ENCODE data around the gene SPSB3.
"Not testable (repeated sequence)": the region's sequence is repeated elsewhere in the genome, so short reads cannot be mapped to it uniquely, and the experiment has no call there.

The SPSB3 gene

GRCh38 chr16:1734816-1735215 lies 47.6 kb downstream of the SPSB3 start:
- no peak for DNase-seq

- no peak for DNase-seq
These were observed 48.2 kb downstream of the SPSB3 start for GRCh38 chr16:1734123-1734522.

- DNase-seq: not testable (repeated sequence)
These were observed 49.8 kb downstream of the SPSB3 start for GRCh38 chr16:1732551-1732987.

GRCh38 chr16:1732071-1732470 lies 50.3 kb downstream of the SPSB3 start:
- no peak for DNase-seq

- no peak for DNase-seq
These were observed 50.8 kb downstream of the SPSB3 start for GRCh38 chr16:1731603-1732002.

- no peak for DNase-seq
These were observed 51.3 kb downstream of the SPSB3 start for GRCh38 chr16:1731073-1731472.

- DNase-seq: no peak
These were observed 52.9 kb downstream of the SPSB3 start for GRCh38 chr16:1729445-1729844.

- DNase-seq: no peak
These were observed 53.3 kb downstream of the SPSB3 start for GRCh38 chr16:1729026-1729425.

GRCh38 chr16:1727651-1728624 lies 54.4 kb downstream of the SPSB3 start:
- DNase-seq: no peak

Measured in T1000 (cell line).